SU-DHL-6 (cell line): ENCODE measurements around the gene HAAO.

Experiments used
- H2AFZ ChIP-seq: fragments of 200-600 bp; sonication (generic); 2 replicates; pipeline ENCODE4 v1.6.1; 2014; ENCODE audit warnings: low read depth, mild to moderate bottlenecking, moderate library complexity, mixed read lengths, antibody characterized with exemption, low read length; ENCODE audit not compliant: severe bottlenecking
- H3F3A ChIP-seq: fragments of 200-600 bp; shearing (Covaris generic); 2 replicates; pipeline ENCODE4 v1.6.0; 2016; ENCODE audit warnings: antibody characterized with exemption, mild to moderate bottlenecking; ENCODE audit not compliant: insufficient read depth
- H3K27ac ChIP-seq: fragments of 200-600 bp; sonication (generic); 2 replicates; pipeline ENCODE4 v1.5.1; 2016; ENCODE audit warnings: low read depth, mild to moderate bottlenecking, low read length, moderate library complexity, mixed read lengths
- H3K27me3 ChIP-seq: fragments of 200-600 bp; sonication (generic), shearing (Covaris generic); 2 replicates; pipeline ENCODE4 v1.6.0; 2014; ENCODE audit warnings: mild to moderate bottlenecking, low read length
- H3K36me3 ChIP-seq: fragments of 200-600 bp; sonication (generic); 2 replicates; pipeline ENCODE4 v1.6.1; 2014; ENCODE audit warnings: mild to moderate bottlenecking, low read length, mixed read lengths
- H3K4me2 ChIP-seq: fragments of 300-600, 200-600 bp; shearing (Covaris generic), sonication (generic); 2 replicates; pipeline ENCODE4 v1.6.0; 2014; ENCODE audit warnings: low read length, low read depth, mild to moderate bottlenecking; ENCODE audit not compliant: poor library complexity, severe bottlenecking
- H3K4me3 ChIP-seq: fragments of 200-600 bp; sonication (generic); 2 replicates; pipeline ENCODE4 v1.5.1; 2014; ENCODE audit warnings: antibody characterized with exemption, low read length, mild to moderate bottlenecking, mixed read lengths; ENCODE audit not compliant: insufficient read depth, poor library complexity, severe bottlenecking
- H3K79me2 ChIP-seq: fragments of 200-600 bp; sonication (generic); 2 replicates; pipeline ENCODE4 v1.6.1; 2014; ENCODE audit warnings: mild to moderate bottlenecking, low read length, moderate library complexity; ENCODE audit not compliant: insufficient read depth
- H3K9ac ChIP-seq: fragments of 200-600 bp; sonication (generic); 2 replicates; pipeline ENCODE4 v1.7.0; 2014; ENCODE audit warnings: mild to moderate bottlenecking, low read length
- H3K9me2 ChIP-seq: fragments of 200-600 bp; sonication (generic); replicated peaks from 2 replicates; pipeline ENCODE4 v1.6.1; 2014; ENCODE audit warnings: low read length; ENCODE audit not compliant: insufficient read depth
- H3K9me3 ChIP-seq: fragments of 200-600 bp; sonication (generic); 2 replicates; pipeline ENCODE4 v1.6.1; 2014; ENCODE audit warnings: low read length, mixed read lengths; ENCODE audit not compliant: insufficient read depth
- H4K20me1 ChIP-seq: fragments of 200-600 bp; sonication (generic); 2 replicates; pipeline ENCODE4 v1.6.1; 2014; ENCODE audit warnings: low read depth, mild to moderate bottlenecking, antibody characterized with exemption, low read length, moderate library complexity, mixed read lengths
- EZH2phosphoT487 ChIP-seq: fragments of 200-600 bp; sonication (generic), shearing (Covaris generic); conservative IDR thresholded peaks from 2 replicates; pipeline ENCODE4 v1.6.1; 2018; ENCODE audit warnings: mild to moderate bottlenecking, antibody characterized with exemption, low read length, moderate library complexity, mixed read lengths
- TF ChIP-seq, protein P1 (sequence below): fragments of 200-600 bp; sonication (generic); IDR thresholded peaks from one replicate; pipeline ENCODE4 v1.5.1; 2017; ENCODE audit warnings: antibody characterized with exemption, mild to moderate bottlenecking, low read length, moderate library complexity; ENCODE audit not compliant: insufficient read depth, poor library complexity, severe bottlenecking

The HAAO gene

DNA sequence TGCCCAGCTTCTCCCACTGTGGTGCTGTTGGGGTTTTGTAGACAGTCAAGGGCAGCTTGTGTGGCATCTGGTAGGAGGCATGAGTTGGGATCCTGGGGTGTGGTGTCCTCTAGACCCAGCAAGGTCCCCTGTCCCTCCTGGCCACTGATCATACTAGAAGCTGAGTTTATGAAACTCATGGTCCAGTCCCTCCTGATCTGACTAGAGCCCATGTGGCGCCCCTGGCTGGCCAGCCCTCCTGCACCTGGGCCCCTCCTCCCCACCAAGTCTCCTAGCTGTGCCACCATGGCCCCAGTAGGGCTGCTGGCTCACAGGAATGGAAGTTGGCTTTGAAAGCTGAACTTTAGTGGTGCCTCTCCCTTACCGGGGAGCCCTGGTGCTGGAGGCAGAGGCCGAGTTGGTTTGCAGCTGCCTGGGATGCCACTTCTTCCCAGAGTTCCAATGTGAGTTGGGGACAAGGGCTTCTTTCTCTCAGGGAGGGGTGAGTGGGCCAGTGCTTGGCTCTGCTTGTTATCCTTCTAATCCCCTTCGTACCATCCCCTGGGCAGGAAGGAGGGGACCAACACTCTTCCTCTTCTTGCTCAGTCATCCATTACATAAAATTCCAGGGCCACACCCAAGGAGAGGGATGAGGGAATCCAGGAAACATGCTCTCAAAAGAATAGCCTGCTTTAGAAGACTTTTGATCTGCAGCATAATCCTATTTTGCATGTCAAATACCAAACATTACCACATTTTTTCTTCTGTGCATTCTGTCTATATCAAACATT is 37.5 kb upstream of the HAAO start:
- Histone ChIP-seq H3K9me2 (no peaks in the 10 kb centered on the region), H3F3A (no peaks in the 10 kb centered on the region), H3K27me3 (no peaks in the 10 kb centered on the region), H3K9me3 (no peaks in the 10 kb centered on the region), H3K79me2 (no peaks in the 10 kb centered on the region), H3K9ac (no peak overlapping the region), H3K27ac (no peak overlapping the region), H2AFZ (no peak overlapping the region), H4K20me1 (no peaks in the 10 kb centered on the region), H3K4me2 (no peak overlapping the region), H3K36me3 (no peaks in the 10 kb centered on the region), H3K4me3 (no peak overlapping the region)
- TF ChIP-seq, protein P1, sequence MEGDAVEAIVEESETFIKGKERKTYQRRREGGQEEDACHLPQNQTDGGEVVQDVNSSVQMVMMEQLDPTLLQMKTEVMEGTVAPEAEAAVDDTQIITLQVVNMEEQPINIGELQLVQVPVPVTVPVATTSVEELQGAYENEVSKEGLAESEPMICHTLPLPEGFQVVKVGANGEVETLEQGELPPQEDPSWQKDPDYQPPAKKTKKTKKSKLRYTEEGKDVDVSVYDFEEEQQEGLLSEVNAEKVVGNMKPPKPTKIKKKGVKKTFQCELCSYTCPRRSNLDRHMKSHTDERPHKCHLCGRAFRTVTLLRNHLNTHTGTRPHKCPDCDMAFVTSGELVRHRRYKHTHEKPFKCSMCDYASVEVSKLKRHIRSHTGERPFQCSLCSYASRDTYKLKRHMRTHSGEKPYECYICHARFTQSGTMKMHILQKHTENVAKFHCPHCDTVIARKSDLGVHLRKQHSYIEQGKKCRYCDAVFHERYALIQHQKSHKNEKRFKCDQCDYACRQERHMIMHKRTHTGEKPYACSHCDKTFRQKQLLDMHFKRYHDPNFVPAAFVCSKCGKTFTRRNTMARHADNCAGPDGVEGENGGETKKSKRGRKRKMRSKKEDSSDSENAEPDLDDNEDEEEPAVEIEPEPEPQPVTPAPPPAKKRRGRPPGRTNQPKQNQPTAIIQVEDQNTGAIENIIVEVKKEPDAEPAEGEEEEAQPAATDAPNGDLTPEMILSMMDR = no peak
- no peak for TF ChIP-seq EZH2phosphoT487

DNA sequence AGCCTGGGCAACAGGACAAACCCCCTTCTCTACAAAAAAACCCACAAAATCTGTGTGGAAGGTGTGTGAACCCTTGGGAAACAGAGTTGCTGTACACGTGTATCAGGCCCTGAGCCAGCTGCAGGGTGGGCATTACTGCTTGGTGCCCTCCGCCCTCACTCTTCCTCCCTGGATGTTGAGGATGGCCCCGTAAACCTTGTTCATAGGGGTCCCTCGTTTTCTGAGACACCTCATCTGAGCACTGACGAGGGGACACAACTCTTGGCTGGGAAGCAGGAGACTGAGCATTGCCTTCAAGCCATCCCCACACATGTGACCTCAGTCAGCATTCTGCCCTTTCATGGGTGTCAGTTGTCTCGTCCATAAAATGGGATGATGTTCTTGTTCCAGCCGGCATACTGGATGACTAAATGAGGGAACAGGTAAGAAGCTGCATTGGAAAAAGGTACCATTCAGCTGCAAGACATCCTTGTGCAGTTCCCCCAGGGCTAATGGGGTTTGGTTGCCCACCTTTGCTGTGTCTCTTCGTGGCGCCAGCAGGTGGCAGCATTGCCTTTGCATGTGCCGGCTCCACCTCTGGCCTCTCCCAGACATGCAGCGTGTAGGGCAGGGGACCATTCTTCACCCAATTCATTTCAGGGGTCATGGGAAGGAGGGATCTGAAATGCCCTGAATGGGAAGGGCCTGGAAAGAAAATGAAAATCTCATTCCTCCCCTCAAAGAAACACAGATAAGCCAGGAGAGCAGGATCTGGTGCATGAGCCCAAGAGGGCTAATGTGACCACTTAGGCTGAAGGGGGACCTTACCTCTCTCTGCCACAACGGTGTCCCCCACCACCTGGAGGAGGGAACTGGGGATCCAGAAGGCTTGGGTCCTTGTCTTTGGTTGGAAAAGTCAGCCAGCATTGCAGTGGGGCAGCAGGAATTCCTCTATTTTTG is 36.4 kb upstream of the HAAO start:
- Histone ChIP-seq H3K4me2 (no peak overlapping the region), H3F3A (no peaks in the 10 kb centered on the region), H3K9me2 (no peaks in the 10 kb centered on the region), H3K36me3 (no peaks in the 10 kb centered on the region), H3K79me2 (no peaks in the 10 kb centered on the region), H3K27me3 (no peaks in the 10 kb centered on the region), H3K9me3 (no peaks in the 10 kb centered on the region), H3K27ac (no peak overlapping the region), H3K4me3 (no peak overlapping the region), H2AFZ (no peak overlapping the region), H4K20me1 (no peaks in the 10 kb centered on the region), H3K9ac (no peak overlapping the region)
- no peak for TF ChIP-seq EZH2phosphoT487
- TF ChIP-seq, protein P1 = peak; percentile 79

DNA sequence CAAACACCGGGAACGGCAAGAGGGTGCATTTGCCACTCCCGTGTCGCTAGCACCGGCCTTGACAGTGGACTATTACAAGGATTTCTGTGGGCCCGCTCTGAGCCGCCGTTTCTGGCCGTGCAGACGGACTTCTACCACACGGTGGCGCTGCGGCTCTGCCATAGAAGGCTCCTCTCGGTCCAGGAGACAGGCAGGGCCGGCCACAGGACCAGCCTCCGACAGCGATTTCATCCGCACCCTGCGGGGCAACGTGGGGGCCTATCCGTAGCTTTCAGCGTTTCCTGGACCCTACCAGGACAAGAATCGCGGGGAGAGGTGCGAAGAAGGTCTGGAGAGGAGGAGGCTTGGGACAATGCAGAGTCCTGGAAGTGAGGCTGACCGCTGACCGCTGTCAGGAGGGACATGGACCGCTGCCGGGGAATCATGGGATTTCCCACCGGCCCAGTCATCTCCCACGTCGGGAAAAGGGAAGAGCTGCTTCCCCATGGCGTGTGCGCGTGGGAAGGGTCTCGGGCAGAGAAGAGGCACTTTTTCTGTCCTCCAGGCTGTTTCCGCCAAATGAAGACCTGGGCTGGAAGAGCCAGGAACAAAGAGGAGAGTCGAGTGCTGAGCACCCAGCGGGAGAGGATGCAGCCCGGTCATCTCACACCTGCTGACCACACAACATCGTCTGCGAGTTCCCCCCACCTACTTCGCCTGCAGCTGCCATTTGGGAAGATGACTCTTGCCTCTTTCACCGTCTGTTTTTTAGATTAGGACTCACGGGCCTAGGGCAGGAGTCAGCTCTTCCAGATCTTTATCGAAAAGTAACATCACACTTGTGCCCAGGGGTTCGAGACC is 35.5 kb upstream of the HAAO start:
- no peak overlapping the region for H3K27ac ChIP-seq
- TF ChIP-seq, protein P1 = peak; percentile 87
- no peak for TF ChIP-seq EZH2phosphoT487
- peak overlapping the region; percentile 56 for H2AFZ ChIP-seq
- H3K27me3 ChIP-seq = no peaks in the 10 kb centered on the region
- no peak overlapping the region for H3K9ac ChIP-seq
- H3K79me2 ChIP-seq = no peaks in the 10 kb centered on the region
- H3K36me3 ChIP-seq = no peaks in the 10 kb centered on the region
- no peaks in the 10 kb centered on the region for H4K20me1 ChIP-seq
- H3K9me3 ChIP-seq = no peaks in the 10 kb centered on the region
- H3K4me2 ChIP-seq = peak overlapping the region; percentile 43
- no peaks in the 10 kb centered on the region for H3F3A ChIP-seq
- no peak overlapping the region for H3K4me3 ChIP-seq
- H3K9me2 ChIP-seq = no peaks in the 10 kb centered on the region
